Measurements from ENCODE around the gene MFSD12. TPM values are rescaled to one million over a fixed set of nuclear protein-coding genes. Genes with fewer than 3 reads are reported as not detected.
A peak's percentile ranks its signal among the peaks of the same experiment; 100 is the strongest.

Gene MFSD12
- polyA plus RNA-seq (2013, experiment 1 of 2) = 34.1 TPM
- 37.2 TPM for polyA plus RNA-seq (2013, experiment 2 of 2)

- Histone ChIP-seq H3K9ac (ENCODE audit: low read depth, low read length) (peak within 1 kb of the TSS; percentile 75), H3K4me3 (ENCODE audit: low read length) (peak within 1 kb of the TSS; percentile 94), H3K27ac (ENCODE audit: low read depth, low read length) (no peak within 1 kb of the TSS), H3K4me1 (ENCODE audit: insufficient read depth, low read length) (no peaks in the 10 kb centered on the region), H3K36me3 (ENCODE audit: insufficient read depth, low read length) (no peaks in the 10 kb centered on the region), H3K27me3 (ENCODE audit: insufficient read depth, low read length) (no peaks in the 10 kb centered on the region; the same call in none of the 2 replicates), H3K9me3 (ENCODE audit: insufficient read depth, low read depth, low read length) (no peaks in the 10 kb centered on the region)
- WGBS = under 1% methylated on average over 81 of the region's 81 CpGs
Observed at GRCh38 chr19:3557461-3558248, at the start of gene MFSD12. TSS of gene MFSD12 (minus strand) at chr19:3557586. CDS start at chr19:3557403, 183 bp downstream.

GRCh38 chr19:3606690-3607289, 49.4 kb upstream of the MFSD12 start, which contains the start of gene TBXA2R:
TSS of gene TBXA2R (minus strand) at chr19:3606875. CDS start at chr19:3600634, 6,241 bp downstream.
- Histone ChIP-seq H3K4me3 (ENCODE audit: low read length) (peak within 1 kb of the TSS; percentile 53), H3K27me3 (ENCODE audit: insufficient read depth, low read length) (peaks cover 12% of the 10 kb centered on the region), H3K36me3 (ENCODE audit: insufficient read depth, low read length) (peaks cover 13% of the 10 kb centered on the region), H3K9ac (ENCODE audit: low read depth, low read length) (peak within 1 kb of the TSS; percentile 8; the same call in 1 of the 2 replicates), H3K9me3 (ENCODE audit: insufficient read depth, low read depth, low read length) (no peaks in the 10 kb centered on the region), H3K4me1 (ENCODE audit: insufficient read depth, low read length) (peaks cover 8% of the 10 kb centered on the region; the same call in 1 of the 2 replicates), H3K27ac (ENCODE audit: low read depth, low read length) (no peak within 1 kb of the TSS)
- WGBS = 2% methylated on average over 46 of the region's 46 CpGs

- peaks cover 7% of the 10 kb centered on the region; the same call in 1 of the 2 replicates for H3K36me3 ChIP-seq (ENCODE audit: insufficient read depth, low read length)
Observed at GRCh38 chr19:3606174-3606689, 48.8 kb upstream of the MFSD12 start.

GRCh38 chr19:3605770-3606169, 48.4 kb upstream of the MFSD12 start:
- Histone ChIP-seq H3K4me1 (ENCODE audit: insufficient read depth, low read length) (peaks cover 8% of the 10 kb centered on the region; the same call in 1 of the 2 replicates), H3K27ac (ENCODE audit: low read depth, low read length) (no peak overlapping the region), H3K36me3 (ENCODE audit: insufficient read depth, low read length) (0 out of 2 replicates have a peak, but pooled peaks cover 5% of the 10 kb centered on the region), H3K9ac (ENCODE audit: low read depth, low read length) (no peak overlapping the region), H3K4me3 (ENCODE audit: low read length) (peak overlapping the region; percentile 53; the same call in 1 of the 2 replicates), H3K9me3 (ENCODE audit: insufficient read depth, low read depth, low read length) (no peaks in the 10 kb centered on the region), H3K27me3 (ENCODE audit: insufficient read depth, low read length) (peaks cover 12% of the 10 kb centered on the region)
- 80% methylated on average over 5 of the region's 5 CpGs for WGBS

More at GRCh38 chr19:3606174-3606689, 48.8 kb upstream of the MFSD12 start:
- Histone ChIP-seq H3K9ac (ENCODE audit: low read depth, low read length) (no peak overlapping the region), H3K27me3 (ENCODE audit: insufficient read depth, low read length) (peaks cover 12% of the 10 kb centered on the region), H3K4me1 (ENCODE audit: insufficient read depth, low read length) (peaks cover 8% of the 10 kb centered on the region; the same call in 1 of the 2 replicates), H3K27ac (ENCODE audit: low read depth, low read length) (no peak overlapping the region), H3K9me3 (ENCODE audit: insufficient read depth, low read depth, low read length) (no peaks in the 10 kb centered on the region), H3K4me3 (ENCODE audit: low read length) (peak overlapping the region; percentile 53)
- WGBS = 16% methylated on average over 35 of the region's 35 CpGs

GRCh38 chr19:3605361-3605760, 48.0 kb upstream of the MFSD12 start:
- Histone ChIP-seq H3K4me1 (ENCODE audit: insufficient read depth, low read length) (peaks cover 8% of the 10 kb centered on the region; the same call in 1 of the 2 replicates), H3K27ac (ENCODE audit: low read depth, low read length) (no peak overlapping the region), H3K4me3 (ENCODE audit: low read length) (no peak overlapping the region), H3K9ac (ENCODE audit: low read depth, low read length) (no peak overlapping the region), H3K36me3 (ENCODE audit: insufficient read depth, low read length) (0 out of 2 replicates have a peak, but pooled peaks cover 1% of the 10 kb centered on the region), H3K27me3 (ENCODE audit: insufficient read depth, low read length) (peaks cover 12% of the 10 kb centered on the region), H3K9me3 (ENCODE audit: insufficient read depth, low read depth, low read length) (no peaks in the 10 kb centered on the region)
- 87% methylated on average over 3 of the region's 3 CpGs for WGBS

- Histone ChIP-seq H3K27ac (ENCODE audit: low read depth, low read length) (no peak overlapping the region), H3K4me3 (ENCODE audit: low read length) (no peak overlapping the region), H3K36me3 (ENCODE audit: insufficient read depth, low read length) (no peaks in the 10 kb centered on the region), H3K9ac (ENCODE audit: low read depth, low read length) (no peak overlapping the region), H3K4me1 (ENCODE audit: insufficient read depth, low read length) (peaks cover 8% of the 10 kb centered on the region; the same call in 1 of the 2 replicates), H3K27me3 (ENCODE audit: insufficient read depth, low read length) (peaks cover 12% of the 10 kb centered on the region), H3K9me3 (ENCODE audit: insufficient read depth, low read depth, low read length) (no peaks in the 10 kb centered on the region)
- 87% methylated on average over 11 of the region's 11 CpGs for WGBS
Observed at GRCh38 chr19:3604987-3605343, 47.6 kb upstream of the MFSD12 start.

- no peak overlapping the region for H3K27ac ChIP-seq (ENCODE audit: low read depth, low read length)
- H3K4me3 ChIP-seq (ENCODE audit: low read length) = no peak overlapping the region
- H3K27me3 ChIP-seq (ENCODE audit: insufficient read depth, low read length) = peaks cover 12% of the 10 kb centered on the region
- peaks cover 8% of the 10 kb centered on the region; the same call in 1 of the 2 replicates for H3K4me1 ChIP-seq (ENCODE audit: insufficient read depth, low read length)
- H3K36me3 ChIP-seq (ENCODE audit: insufficient read depth, low read length) = no peaks in the 10 kb centered on the region
- H3K9me3 ChIP-seq (ENCODE audit: insufficient read depth, low read depth, low read length) = no peaks in the 10 kb centered on the region
- 90% methylated on average over 27 of the region's 27 CpGs for WGBS
- H3K9ac ChIP-seq (ENCODE audit: low read depth, low read length) = no peak overlapping the region
Observed at GRCh38 chr19:3604227-3604986, 47.0 kb upstream of the MFSD12 start.

GRCh38 chr19:3603121-3603811, 45.9 kb upstream of the MFSD12 start:
- Histone ChIP-seq H3K4me3 (ENCODE audit: low read length) (no peak overlapping the region), H3K27ac (ENCODE audit: low read depth, low read length) (no peak overlapping the region), H3K9ac (ENCODE audit: low read depth, low read length) (no peak overlapping the region), H3K27me3 (ENCODE audit: insufficient read depth, low read length) (peaks cover 12% of the 10 kb centered on the region), H3K9me3 (ENCODE audit: insufficient read depth, low read depth, low read length) (no peaks in the 10 kb centered on the region), H3K36me3 (ENCODE audit: insufficient read depth, low read length) (no peaks in the 10 kb centered on the region), H3K4me1 (ENCODE audit: insufficient read depth, low read length) (peaks cover 6% of the 10 kb centered on the region; the same call in 1 of the 2 replicates)
- 89% methylated on average over 23 of the region's 23 CpGs for WGBS

GRCh38 chr19:3601021-3601420, 43.6 kb upstream of the MFSD12 start:
- peaks cover 9% of the 10 kb centered on the region for H3K27me3 ChIP-seq (ENCODE audit: insufficient read depth, low read length)
- H3K27ac ChIP-seq (ENCODE audit: low read depth, low read length) = no peak overlapping the region
- no peak overlapping the region for H3K4me3 ChIP-seq (ENCODE audit: low read length)
- H3K4me1 ChIP-seq (ENCODE audit: insufficient read depth, low read length) = no peaks in the 10 kb centered on the region
- H3K9me3 ChIP-seq (ENCODE audit: insufficient read depth, low read depth, low read length) = no peaks in the 10 kb centered on the region
- no peaks in the 10 kb centered on the region for H3K36me3 ChIP-seq (ENCODE audit: insufficient read depth, low read length)
- 94% methylated on average over 11 of the region's 12 CpGs for WGBS
- no peak overlapping the region for H3K9ac ChIP-seq (ENCODE audit: low read depth, low read length)

- Histone ChIP-seq H3K4me3 (ENCODE audit: low read length) (no peak overlapping the region), H3K4me1 (ENCODE audit: insufficient read depth, low read length) (no peaks in the 10 kb centered on the region), H3K36me3 (ENCODE audit: insufficient read depth, low read length) (no peaks in the 10 kb centered on the region), H3K27ac (ENCODE audit: low read depth, low read length) (no peak overlapping the region), H3K27me3 (ENCODE audit: insufficient read depth, low read length) (no peaks in the 10 kb centered on the region), H3K9me3 (ENCODE audit: insufficient read depth, low read depth, low read length) (no peaks in the 10 kb centered on the region), H3K9ac (ENCODE audit: low read depth, low read length) (no peak overlapping the region)
- WGBS = 90% methylated on average over 28 of the region's 28 CpGs
Observed at GRCh38 chr19:3599776-3600187, 42.4 kb upstream of the MFSD12 start.
